AG04449 (cell line): ENCODE data around the gene DKK2.

ENCODE experiments used
- CTCF ChIA-PET: fragments of 350-600 bp; formaldehyde crosslinking; extraction: SDS; loops from one replicate; lab custom pipeline; 2021; ENCODE audit warnings: antibody characterized with exemption; lab: Yijun Ruan, JAX
- POLR2A ChIA-PET: fragments of 400-600, 350-600 bp; formaldehyde crosslinking; extraction: SDS; loops from one replicate; lab custom pipeline; 2020; ENCODE audit warnings: antibody characterized with exemption, inconsistent platforms; lab: Yijun Ruan, JAX
- DNase-seq: peaks from one replicate; pipeline ENCODE4 v3.0.0-alpha.2; 2010; ENCODE audit warnings: low read depth, low spot score
- H3K4me3 ChIP-seq: 2 replicates; pipeline ENCODE4 v1.5.1; 2011; ENCODE audit warnings: low read depth, mild to moderate bottlenecking, control low read depth, low read length
- TF ChIP-seq, protein P1 (sequence below): IDR thresholded peaks from one replicate; pipeline ENCODE4 v1.5.1; 2011; ENCODE audit warnings: mild to moderate bottlenecking, moderate library complexity, low read length, control low read depth, inconsistent platforms; ENCODE audit not compliant: insufficient read depth; ENCODE audit errors: missing control alignments

Gene DKK2, protein sequence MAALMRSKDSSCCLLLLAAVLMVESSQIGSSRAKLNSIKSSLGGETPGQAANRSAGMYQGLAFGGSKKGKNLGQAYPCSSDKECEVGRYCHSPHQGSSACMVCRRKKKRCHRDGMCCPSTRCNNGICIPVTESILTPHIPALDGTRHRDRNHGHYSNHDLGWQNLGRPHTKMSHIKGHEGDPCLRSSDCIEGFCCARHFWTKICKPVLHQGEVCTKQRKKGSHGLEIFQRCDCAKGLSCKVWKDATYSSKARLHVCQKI

DNA sequence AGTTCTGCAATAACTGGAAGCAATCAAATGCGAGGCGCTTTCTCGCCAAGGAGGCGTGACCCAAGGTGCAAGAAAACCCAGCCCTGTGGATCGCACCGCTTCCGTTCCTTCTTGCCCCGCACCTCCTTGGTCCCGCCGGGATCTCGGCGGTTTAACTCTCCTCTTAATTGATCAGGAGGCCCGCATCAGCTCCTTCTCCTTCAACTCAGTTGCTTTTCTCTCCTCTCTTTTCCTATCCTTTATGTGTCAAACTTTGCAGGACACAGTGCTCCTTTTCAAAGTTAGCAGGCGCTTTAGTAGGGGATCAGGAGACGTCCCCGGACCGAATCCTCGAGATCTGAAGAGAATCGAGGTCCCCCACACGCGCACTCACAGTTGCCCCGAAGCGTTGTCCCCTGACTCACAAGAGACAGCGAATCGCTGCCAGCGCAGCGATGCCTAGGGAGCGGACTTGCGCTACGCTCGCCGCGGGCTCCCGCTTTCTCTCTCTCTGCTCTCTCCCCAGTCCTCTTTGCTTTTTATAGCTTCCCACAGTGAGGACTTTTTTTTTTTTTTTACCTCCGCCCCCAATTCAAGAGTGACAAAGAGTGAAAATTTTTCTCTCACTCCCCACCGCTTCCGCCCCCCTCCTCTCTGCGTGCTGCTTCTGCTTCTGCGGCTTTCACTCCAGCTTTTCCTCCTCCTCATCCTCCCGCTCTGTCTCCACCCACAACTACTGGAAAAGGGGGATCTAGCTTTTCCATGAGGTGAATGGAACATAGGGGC, at the start of gene DKK2:
Gene DKK2 (minus strand): TSS at position 495 of the 765 bp plus-strand sequence. CDS start 722 bp downstream, outside the sequence.
- DNase-seq: no peak
- ChIA-PET CTCF (interaction anchor here (0.7 to 3.9 kb wide), 6 partner anchors 10 to 344 kb away, joined by 3 to 21 read pairs (median 3); no protein-coding TSS in a partner anchor), POLR2A (no interaction called here)
- H3K4me3 ChIP-seq: peak within 1 kb of the TSS; percentile 60
- TF ChIP-seq, protein P1, sequence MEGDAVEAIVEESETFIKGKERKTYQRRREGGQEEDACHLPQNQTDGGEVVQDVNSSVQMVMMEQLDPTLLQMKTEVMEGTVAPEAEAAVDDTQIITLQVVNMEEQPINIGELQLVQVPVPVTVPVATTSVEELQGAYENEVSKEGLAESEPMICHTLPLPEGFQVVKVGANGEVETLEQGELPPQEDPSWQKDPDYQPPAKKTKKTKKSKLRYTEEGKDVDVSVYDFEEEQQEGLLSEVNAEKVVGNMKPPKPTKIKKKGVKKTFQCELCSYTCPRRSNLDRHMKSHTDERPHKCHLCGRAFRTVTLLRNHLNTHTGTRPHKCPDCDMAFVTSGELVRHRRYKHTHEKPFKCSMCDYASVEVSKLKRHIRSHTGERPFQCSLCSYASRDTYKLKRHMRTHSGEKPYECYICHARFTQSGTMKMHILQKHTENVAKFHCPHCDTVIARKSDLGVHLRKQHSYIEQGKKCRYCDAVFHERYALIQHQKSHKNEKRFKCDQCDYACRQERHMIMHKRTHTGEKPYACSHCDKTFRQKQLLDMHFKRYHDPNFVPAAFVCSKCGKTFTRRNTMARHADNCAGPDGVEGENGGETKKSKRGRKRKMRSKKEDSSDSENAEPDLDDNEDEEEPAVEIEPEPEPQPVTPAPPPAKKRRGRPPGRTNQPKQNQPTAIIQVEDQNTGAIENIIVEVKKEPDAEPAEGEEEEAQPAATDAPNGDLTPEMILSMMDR: no peak

DNA sequence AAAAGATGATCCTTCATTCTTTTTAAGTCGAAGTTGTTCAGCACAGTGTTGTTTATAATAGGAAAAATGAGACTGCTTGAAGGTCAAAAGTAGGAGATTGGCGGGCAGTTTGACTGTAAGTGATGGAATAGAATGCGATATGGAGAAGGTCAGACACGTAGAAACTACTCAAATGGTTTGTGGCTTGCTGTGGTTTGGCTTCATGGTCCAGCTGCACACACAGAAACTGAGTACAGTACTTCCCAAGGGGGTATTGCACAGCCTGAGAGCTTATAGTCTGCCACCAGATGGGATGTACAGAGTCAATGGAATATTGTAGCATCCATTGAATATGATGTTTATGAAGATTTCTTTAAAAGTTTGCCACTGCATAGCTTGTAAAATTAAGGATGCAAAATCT, 41.1 kb upstream of the DKK2 start:
- H3K4me3 ChIP-seq: no peak overlapping the region
- CTCF ChIA-PET: no interaction called here
- POLR2A ChIA-PET: no interaction called here
- DNase-seq: no peak
- TF ChIP-seq, protein P1: no peak

DNA sequence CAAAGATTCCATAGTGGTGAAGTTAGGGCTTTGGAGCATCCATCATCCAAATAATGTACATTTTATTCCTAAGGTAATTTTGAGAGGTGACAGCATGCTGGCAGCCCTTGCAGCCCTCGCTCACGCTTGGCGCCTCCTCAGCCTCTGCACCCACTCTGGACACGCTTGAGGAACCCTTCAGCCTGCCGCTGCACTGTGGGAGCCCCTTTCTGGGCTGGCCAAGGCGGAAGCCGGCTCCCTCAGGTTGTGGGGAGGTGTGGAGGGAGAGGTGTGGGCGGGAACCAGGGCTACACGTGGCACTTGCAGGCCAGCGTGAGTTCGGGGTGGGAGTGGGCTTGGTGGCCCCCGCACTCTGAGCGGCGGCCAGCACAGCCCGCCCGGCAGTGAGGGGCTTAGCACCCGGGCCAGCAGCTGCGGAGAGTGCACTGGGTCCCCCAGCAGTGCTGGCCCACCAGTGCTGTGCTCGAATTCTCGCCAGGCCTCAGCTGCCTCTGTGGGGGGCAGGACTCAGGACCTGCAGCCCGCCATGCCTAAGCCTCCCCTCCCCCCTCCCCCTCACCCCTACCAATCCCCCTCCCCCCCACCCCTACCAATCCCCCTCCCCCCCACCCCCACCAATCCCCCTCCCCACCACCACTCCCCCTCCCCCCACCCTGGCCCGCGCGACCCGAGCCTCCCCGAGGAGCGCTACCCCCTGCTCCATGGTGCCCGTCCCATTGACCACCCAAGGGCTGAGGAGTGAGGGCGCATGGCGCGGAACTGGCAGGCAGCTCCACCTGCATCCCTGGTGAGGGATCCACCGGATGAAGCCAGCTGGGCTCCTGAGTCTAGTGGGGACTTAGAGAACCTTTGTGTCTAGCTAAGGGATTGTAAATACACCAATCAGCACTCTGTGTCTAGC, 37.0 kb upstream of the DKK2 start:
- POLR2A ChIA-PET: no interaction called here
- DNase-seq: no peak
- H3K4me3 ChIP-seq: no peak overlapping the region
- CTCF ChIA-PET: interaction anchor here (1.2 kb wide), 1 partner anchor 110 kb away, joined by 3 read pairs; no protein-coding TSS in a partner anchor
- TF ChIP-seq, protein P1: no peak

DNA sequence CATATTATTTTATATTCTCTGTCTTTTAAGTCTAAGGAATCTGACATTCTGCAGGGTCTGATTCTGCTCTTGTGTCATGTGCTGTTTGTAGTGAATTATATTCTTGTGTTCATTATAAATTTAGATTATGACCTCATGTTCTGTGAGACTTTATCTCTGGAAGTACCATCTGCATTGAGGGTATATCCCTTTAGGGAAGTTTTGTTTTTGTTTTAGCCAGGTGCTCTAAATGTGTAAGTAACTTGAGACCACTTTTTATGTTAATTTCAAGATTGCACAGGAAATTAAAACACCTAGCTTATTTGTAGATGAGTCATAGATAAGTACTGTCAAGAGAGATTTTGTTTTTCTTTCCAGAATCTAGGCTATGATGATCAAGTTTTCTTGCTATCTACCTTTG, 35.0 kb upstream of the DKK2 start:
- POLR2A ChIA-PET: no interaction called here
- DNase-seq: no peak
- CTCF ChIA-PET: no interaction called here
- no peak overlapping the region for H3K4me3 ChIP-seq
- TF ChIP-seq, protein P1: no peak

DNA sequence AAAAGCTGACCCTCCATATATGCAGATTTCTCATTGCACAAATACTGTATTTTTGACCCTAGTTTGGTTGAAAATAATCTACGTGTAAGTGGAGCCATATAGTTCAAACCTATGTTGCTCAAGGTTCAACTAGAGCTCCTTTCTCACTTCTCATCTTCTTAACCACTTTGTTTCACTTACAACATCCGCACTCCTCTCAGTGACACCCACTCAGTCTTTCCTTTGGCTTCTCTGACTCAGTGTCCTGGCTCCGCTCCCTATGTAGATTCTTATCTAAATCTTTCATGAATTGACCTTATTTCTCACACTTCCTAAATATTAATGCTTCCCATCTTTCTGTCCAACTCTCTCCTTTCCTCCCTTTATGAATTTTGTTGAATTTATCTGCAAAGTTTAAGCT, 32.9 kb upstream of the DKK2 start:
- no peak overlapping the region for H3K4me3 ChIP-seq
- DNase-seq: no peak

More for the DNA sequence above, 32.9 kb upstream of the DKK2 start:
- ChIA-PET CTCF (no interaction called here), POLR2A (no interaction called here)
- TF ChIP-seq, protein P1: no peak
